Left renal cortex interstitium (tissue), 4 donors: ENCODE measurements around the gene CCL11. TPM values are rescaled to one million over a fixed set of nuclear protein-coding genes. Genes with fewer than 3 reads are reported as not detected.
A peak's percentile ranks its signal among the peaks of the same experiment; 100 is the strongest.

ENCODE experiments used
- DNase-seq, 4 donors: peaks; one replicate each; pipeline ENCODE4 v3.0.0-alpha.2; 2013; ENCODE audit warnings: low read depth in 4 of 4, low spot score in 2 of 4, missing footprints in 1 of 4
- polyA plus RNA-seq, 4 donors: library from polyadenylated mRNA; unstranded; fragments of 120-200 nt; gene quantifications; one replicate each; pipeline ENCODE4 v1.2.1, GENCODE V29; 2013; ENCODE audit not compliant: insufficient read length in 4 of 4

The CCL11 gene
- polyA plus RNA-seq, 4 donors, result 0.74 to 1.9 (median 1.3) TPM

- no peak for DNase-seq
Observed at GRCh38 chr17:34305606-34306005, 20.1 kb downstream of the CCL11 start.

- no peak for DNase-seq
Observed at GRCh38 chr17:34306466-34306865, 20.9 kb downstream of the CCL11 start.

GRCh38 chr17:34307110-34307509 is 21.6 kb downstream of the CCL11 start:
- DNase-seq, result no peak

GRCh38 chr17:34308371-34308770 is 22.8 kb downstream of the CCL11 start:
- DNase-seq, result no peak

- DNase-seq, result no peak
Observed at GRCh38 chr17:34311291-34311690, 25.7 kb downstream of the CCL11 start.

GRCh38 chr17:34312080-34312479 is 26.5 kb downstream of the CCL11 start:
- DNase-seq, result peak in 2 of 4 donors; percentile 44 to 46

- peak in 1 of 4 donors; percentile 21 for DNase-seq
Observed at GRCh38 chr17:34313164-34313563, 27.6 kb downstream of the CCL11 start.

- no peak for DNase-seq
Observed at GRCh38 chr17:34314279-34314678, 28.7 kb downstream of the CCL11 start.

GRCh38 chr17:34318474-34318873 is 32.9 kb downstream of the CCL11 start:
- DNase-seq, result no peak

GRCh38 chr17:34319039-34319483 is 33.5 kb downstream of the CCL11 start, which contains the start of gene CCL8:
Gene CCL8, plus strand, starts transcription at chr17:34319435. Its CDS starts 67 bp downstream, at chr17:34319502.
- no peak for DNase-seq

- DNase-seq, result no peak
Observed at GRCh38 chr17:34321964-34322363, 36.4 kb downstream of the CCL11 start.

- peak in 1 of 4 donors; percentile 24 for DNase-seq
Observed at GRCh38 chr17:34327580-34327979, 42.0 kb downstream of the CCL11 start.

- no peak for DNase-seq
Observed at GRCh38 chr17:34337701-34338100, 52.2 kb downstream of the CCL11 start.

Other genes starting within 250 kb of the CCL11 start
- gene CCL2, start 30.5 kb upstream of the CCL11 start, polyA plus RNA-seq, result 10 to 100 TPM; 13.8 to 22.4 (median 16.0) TPM
- not detected for gene CCL7, start 15.5 kb upstream of the CCL11 start, polyA plus RNA-seq
- under 1 TPM in 2 of 4 donors, not detected in 2; 0.16 to 0.21 TPM for gene CCL8, start 33.7 kb downstream of the CCL11 start, polyA plus RNA-seq
- gene CCL13, start 70.7 kb downstream of the CCL11 start, polyA plus RNA-seq, result under 1 TPM in 1 of 4 donors, not detected in 3; 0.21 TPM
- gene CCL1, start 77.5 kb downstream of the CCL11 start, polyA plus RNA-seq, result not detected